ENCODE measurements around the gene PTPN11.
A peak's percentile ranks its signal among the peaks of the same experiment; 100 is the strongest.
"Not testable (repeated sequence)": the region's sequence is repeated elsewhere in the genome, so short reads cannot be mapped to it uniquely, and the experiment has no call there.

PTPN11 gene

GRCh38 chr12:112518365-112518735, 99.6 kb downstream of the PTPN11 start:
- no peak for DNase-seq

GRCh38 chr12:112519841-112520340, 101.1 kb downstream of the PTPN11 start:
- DNase-seq: not testable (repeated sequence)

GRCh38 chr12:112523856-112524255, 105.1 kb downstream of the PTPN11 start:
- no peak for DNase-seq

GRCh38 chr12:112524269-112524668, 105.5 kb downstream of the PTPN11 start:
- DNase-seq: no peak

- peak; percentile 31 for DNase-seq
Observed at GRCh38 chr12:112524676-112525425, 106.1 kb downstream of the PTPN11 start.

GRCh38 chr12:112525426-112525809, 106.7 kb downstream of the PTPN11 start:
- no peak for DNase-seq

GRCh38 chr12:112527082-112527481, 108.3 kb downstream of the PTPN11 start:
- DNase-seq: no peak

GRCh38 chr12:112527501-112527900, 108.8 kb downstream of the PTPN11 start:
- DNase-seq: no peak

- DNase-seq: no peak
Observed at GRCh38 chr12:112528521-112528920, 109.8 kb downstream of the PTPN11 start.

GRCh38 chr12:112530941-112531340, 112.2 kb downstream of the PTPN11 start:
- no peak for DNase-seq

- DNase-seq: no peak
Observed at GRCh38 chr12:112532106-112532505, 113.4 kb downstream of the PTPN11 start.

- DNase-seq: no peak
Observed at GRCh38 chr12:112533528-112533927, 114.8 kb downstream of the PTPN11 start.

- DNase-seq: no peak
Observed at GRCh38 chr12:112535017-112535416, 116.3 kb downstream of the PTPN11 start.

- no peak for DNase-seq
Observed at GRCh38 chr12:112535637-112536366, 117.1 kb downstream of the PTPN11 start.

GRCh38 chr12:112536367-112536730, 117.6 kb downstream of the PTPN11 start:
- DNase-seq: no peak

GRCh38 chr12:112537710-112538396, 119.1 kb downstream of the PTPN11 start:
- no peak for DNase-seq

- DNase-seq: no peak
Observed at GRCh38 chr12:112538740-112539139, 120.0 kb downstream of the PTPN11 start.

- no peak for DNase-seq
Observed at GRCh38 chr12:112539221-112539620, 120.5 kb downstream of the PTPN11 start.

- DNase-seq: no peak
Observed at GRCh38 chr12:112540021-112540420, 121.3 kb downstream of the PTPN11 start.

GRCh38 chr12:112543751-112544150, 125.0 kb downstream of the PTPN11 start:
- DNase-seq: no peak

GRCh38 chr12:112546339-112546738, 127.6 kb downstream of the PTPN11 start:
- no peak for DNase-seq

GRCh38 chr12:112546996-112547395, 128.2 kb downstream of the PTPN11 start:
- DNase-seq: no peak

GRCh38 chr12:112549031-112549430, 130.3 kb downstream of the PTPN11 start:
- no peak for DNase-seq

GRCh38 chr12:112551681-112552080, 132.9 kb downstream of the PTPN11 start:
- DNase-seq: no peak

Data from femur (tissue), 1 donor.